GM19043 (cell line): ENCODE measurements around the gene FHOD1.

Experiments used
- ATAC-seq: cut with Tn5 transposase; IDR thresholded peaks from one replicate; pipeline ENCODE4 v1.9.1; 2021; ENCODE audit warnings: low read depth; ENCODE audit not compliant: unreplicated experiment

The FHOD1 gene

DNA sequence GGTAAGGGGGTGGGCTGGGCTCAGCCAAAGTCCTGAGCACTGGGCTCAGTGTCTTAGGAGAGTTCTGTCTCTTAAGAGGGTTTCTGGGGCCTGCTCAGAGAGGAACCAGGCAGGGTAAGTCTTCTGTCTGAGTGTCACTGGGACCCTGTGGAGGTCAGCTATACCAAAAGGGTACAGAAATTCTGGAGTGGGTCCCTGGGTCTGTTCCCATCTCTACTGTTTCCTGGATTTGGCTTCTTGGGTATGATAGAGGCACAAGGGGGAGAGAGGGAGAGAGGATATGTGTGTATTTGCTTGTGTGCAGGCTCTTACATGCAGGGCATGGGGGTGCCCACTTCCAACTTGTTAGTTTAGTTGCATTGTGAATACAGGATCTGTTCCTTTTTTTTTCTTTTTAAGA, 53.7 kb downstream of the FHOD1 start:
- ATAC-seq: no peak

DNA sequence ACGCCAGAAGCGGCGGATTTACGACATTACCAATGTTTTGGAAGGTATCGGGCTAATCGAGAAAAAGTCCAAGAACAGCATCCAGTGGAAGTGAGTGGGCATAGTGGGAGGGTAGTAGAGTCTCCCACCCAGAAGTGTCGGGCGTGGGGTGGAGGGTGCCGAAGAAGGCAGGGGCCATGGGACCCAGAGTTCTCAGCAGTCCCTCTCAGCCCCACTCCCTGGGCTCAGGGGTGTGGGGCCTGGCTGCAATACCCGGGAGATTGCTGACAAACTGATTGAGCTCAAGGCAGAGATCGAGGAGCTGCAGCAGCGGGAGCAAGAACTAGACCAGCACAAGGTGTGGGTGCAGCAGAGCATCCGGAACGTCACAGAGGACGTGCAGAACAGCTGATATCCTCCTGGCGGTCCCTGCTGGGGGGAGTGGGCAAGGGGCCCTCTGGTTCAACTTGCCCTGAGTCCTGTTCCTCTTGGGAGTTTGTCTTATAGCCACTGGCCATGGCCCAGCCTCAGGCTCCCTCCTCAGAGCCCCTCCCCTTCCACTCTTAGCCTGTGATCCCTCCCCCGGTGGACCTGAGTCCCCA, 54.4 kb downstream of the FHOD1 start:
- no peak for ATAC-seq

DNA sequence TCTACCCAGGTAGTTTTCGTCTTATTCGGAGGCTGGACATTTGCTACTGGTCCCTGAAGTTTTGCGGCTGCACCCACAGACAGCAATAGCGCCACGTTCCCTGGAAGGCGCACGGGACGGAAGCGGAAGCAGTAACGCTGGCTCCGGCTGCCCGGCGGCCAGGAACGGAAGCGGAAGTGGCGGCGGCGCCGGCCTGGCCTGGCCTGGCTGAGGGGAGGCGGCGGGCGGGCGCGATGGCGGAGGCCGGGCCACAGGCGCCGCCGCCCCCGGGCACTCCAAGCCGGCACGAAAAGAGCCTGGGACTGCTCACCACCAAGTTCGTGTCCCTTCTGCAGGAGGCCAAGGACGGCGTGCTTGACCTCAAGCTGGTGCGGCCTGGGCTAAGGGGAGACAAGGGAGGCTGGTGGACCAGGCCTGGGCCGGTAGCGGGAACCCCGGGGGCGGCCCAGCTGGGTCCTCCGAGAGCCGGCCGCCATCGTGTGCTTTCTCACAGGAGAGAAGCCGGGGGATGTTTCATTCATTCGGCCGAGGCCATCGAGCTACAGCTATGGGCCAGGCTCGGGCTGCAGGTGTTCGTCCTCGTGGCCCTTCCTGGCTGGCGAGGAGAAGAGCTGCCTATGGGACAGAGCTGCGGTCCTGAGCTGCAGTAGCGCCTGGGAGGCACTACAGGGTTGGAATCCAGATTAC, 55.1 kb downstream of the FHOD1 start, which contains the start of gene E2F4:
Gene E2F4 (plus strand): TSS at position 161 of the 687 bp plus-strand sequence. CDS start 73 bp downstream, at position 234.
- peak; percentile 93 for ATAC-seq

GRCh38 chr16:67191411-67191994, 55.8 kb downstream of the FHOD1 start:
- ATAC-seq: no peak

GRCh38 chr16:67190448-67191399, 56.6 kb downstream of the FHOD1 start:
- ATAC-seq: no peak

DNA sequence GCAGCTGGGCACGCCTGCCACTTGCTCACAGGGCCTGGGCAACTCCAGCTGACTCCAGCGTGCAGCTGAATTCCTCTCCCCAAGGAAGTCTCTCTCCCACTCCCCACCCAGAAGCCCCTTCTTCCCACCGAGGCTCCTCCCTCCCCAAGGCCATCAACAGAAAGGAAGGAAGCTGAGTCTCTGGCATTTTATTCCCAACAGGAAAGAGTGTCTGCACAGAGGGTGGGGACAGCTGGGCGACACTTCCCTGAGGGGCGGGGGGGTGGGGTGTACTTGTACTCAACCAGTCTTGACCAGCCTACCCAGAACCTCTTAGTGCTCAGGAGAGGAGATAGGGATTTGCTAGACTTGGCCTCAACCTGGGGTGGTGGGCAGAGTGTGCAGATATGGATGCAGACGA, 57.2 kb downstream of the FHOD1 start, which contains the start of gene EXOC3L1:
Gene EXOC3L1 (minus strand): TSS at position 96 of the 400 bp plus-strand sequence. CDS start 460 bp downstream, outside the sequence.
- no peak for ATAC-seq

DNA sequence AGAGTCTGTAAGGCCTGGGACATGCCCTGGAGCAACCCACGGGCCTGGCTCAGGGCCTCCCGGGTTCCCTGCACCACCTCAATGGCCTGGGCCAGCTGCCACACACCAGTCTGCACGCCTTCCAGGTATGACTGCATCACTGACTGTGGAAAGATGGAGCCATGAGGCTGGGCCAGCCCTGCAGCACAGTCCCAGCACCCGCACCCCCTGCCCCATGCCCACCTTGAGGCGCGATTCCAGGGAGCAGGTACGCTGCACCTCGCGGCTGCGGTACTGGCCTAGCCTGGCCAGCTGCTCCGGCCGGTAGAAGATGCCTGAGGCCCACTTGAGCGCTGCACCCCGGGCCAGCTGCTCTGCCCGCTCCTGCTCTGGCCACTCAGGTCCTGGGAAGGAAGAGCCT, 58.5 kb downstream of the FHOD1 start:
- ATAC-seq: no peak

- ATAC-seq: no peak
These were observed 59.0 kb downstream of the FHOD1 start for GRCh38 chr16:67188323-67188722.

DNA sequence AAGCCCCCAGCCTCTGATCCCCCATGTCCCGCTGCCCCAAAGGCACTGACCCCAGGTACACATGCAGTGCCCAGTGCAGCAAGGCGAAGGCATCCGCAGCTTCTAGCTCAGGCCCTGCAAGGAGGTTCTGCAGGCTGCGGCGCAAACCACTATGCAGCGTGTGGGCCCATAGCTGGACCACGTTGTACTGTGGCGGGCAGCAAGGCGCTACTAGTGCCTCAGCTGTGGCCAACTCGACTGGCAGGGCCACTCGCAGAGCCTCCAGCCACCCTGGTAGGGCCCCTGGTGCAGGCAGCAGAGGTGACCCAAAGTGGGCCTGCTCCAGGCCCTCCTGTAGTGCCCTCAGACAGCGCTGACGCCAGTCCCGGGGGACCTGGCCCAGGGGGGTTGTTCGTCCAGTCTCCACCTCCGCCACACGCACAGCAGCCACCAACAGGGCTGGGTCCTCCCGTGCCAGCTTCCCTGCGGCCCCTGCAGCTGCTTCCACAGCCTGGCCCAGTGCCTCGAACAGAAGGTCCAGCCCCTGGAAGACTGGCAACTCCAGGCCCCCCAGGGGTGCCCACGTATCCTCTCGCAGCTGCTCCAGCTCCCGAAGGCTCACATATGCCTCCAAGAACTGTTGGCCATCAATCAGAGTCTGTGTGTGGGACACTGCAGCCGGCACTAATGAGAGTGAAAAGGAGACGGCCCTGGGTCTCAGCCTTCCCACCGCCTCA, 59.9 kb downstream of the FHOD1 start:
- ATAC-seq: no peak

GRCh38 chr16:67186550-67186950, 60.7 kb downstream of the FHOD1 start:
- ATAC-seq: no peak

DNA sequence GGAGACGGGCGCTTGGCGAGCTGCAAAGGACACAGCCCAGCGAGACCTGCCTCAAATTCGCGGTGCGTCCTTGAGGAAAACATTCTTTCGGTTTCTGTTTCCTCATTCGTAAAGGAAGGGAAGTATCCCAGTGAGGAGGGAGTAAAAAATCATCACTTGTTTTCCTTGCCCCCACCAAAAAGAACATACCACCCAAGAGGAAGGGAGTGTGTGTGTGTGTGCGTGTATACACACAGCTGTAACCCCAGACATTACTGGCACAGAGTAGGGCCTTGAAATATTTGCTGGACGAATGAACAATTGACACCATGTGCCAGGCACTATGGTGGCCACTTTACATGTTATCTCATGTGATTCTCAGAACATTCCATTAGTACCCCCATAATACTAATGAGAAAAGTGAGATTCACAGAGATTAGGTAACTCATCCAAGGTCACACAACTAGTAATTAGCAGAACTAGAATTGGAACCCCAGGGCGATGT, 61.6 kb downstream of the FHOD1 start:
- ATAC-seq: no peak

DNA sequence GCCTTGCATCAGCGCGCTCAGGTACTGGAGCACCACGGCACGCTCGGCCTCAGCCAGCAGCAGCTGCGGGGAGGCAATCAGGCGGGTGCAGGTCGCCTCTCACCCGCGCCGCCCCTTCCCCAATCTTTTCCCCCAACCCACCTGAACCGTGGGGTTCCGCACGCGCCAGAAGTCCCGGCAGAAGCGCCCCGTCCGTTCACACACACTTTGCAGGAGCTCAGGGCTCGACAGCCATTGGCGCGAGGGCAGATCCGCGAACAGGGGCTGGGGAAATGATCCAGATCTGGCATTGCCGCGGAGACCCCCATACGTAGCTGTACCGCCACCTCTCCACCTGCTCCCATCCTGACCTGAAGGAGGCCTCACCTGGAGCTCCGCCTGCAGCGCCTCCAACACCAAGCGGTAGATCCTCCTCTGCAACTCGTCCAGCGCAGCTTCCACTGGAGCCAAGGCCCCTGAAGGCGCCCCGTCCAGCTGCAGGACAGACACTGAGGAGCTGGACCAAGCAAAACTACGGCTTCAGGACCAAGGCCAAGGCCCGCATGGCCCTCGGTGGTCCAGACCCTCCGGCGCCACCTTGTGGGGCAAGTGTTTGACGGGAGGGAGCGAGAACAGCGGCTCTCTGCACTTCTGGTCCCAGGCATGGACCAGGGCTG, 62.2 kb downstream of the FHOD1 start:
- no peak for ATAC-seq

DNA sequence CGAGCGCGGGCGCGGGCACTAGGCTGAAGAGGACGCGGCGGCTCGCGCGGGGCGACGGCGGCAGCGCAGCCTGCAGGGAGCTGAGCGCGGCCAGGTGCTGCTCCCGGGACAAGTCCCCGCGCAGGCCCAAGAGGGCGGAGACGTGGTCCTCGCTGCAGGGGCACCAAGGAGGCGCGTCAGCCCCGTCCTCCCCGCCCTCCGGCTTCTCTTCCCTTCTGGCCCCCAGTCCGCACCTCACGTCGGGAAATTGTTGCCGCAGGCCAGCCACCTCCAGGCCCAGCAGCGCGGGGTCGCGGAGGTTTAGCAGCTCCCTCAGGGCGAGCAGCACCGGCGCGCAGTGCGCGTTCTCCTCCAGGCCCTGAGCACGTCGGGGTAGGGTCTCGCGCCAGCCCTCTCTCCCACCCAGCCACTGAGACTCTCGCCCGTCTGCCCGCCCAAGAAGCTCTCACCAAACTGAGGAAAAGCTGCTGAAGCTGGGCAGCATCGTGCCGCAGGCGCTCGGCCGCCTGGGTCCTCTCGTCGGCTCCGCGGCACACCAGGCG, 62.8 kb downstream of the FHOD1 start:
- ATAC-seq: no peak

DNA sequence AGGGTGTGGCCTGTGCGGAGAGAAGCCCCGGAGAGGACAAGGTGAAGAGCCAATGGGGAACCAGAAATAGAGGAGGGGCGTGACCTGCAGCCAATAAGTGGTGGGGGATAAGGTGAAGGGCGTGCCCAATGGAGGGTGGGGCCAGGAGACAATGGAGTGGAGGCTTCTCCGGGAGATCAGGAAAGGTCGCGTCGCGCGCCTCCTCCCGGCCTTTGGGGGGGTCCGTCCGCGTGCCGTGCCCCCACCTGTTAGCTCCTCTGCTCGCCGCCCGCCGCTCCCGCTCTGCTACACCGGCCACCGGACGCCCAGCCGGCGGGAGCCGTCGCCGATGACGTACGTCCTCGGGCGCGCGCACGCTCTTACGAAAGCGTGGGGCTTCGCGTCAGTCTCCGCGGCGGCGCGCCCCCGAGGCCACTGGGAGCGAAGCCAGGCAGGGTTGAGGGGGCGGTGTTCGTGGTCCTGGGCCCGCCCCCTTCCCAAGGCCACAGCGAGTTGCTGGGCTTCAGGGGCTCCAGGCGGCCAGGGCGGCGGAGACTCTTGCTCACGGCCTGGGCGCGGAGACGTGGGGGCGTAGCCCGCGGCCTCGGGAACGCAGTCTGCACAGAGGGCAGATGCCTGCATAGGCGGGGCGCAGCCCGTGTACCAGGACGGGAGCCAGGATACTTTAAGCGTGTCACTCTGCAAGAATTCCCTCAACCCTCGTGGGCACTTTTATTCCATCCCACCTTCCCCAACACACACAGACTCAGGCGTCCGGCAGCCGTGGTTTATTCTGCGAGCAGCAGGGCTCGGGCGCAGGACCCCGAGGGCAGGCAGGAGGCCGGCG, 63.4 kb downstream of the FHOD1 start, which contains the start of gene MATCAP1:
Gene MATCAP1 (minus strand): TSS at position 337 of the 826 bp plus-strand sequence. CDS start 3,353 bp downstream, outside the sequence.
- peak; percentile 93 for ATAC-seq

GRCh38 chr16:67183284-67183626, 64.0 kb downstream of the FHOD1 start:
- ATAC-seq: no peak

DNA sequence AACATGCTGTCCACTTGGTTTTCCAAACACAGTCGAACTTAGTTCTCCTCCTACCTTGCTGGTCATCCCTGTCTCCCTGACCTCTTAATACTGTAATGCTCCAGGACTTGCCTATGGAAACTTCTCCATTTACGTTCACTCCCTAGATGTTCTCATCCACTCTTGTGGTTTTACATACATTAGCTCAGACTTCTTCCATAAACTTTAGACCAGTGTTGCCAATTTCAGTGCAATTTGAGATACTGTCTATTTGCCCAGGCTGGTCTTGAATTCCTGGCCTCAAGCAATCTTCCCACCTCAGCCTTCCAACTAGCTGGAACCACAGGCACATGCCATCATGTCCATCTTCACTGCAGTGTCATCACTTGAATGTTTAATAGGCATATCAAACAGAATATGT, 65.0 kb downstream of the FHOD1 start:
- no peak for ATAC-seq

- ATAC-seq: no peak
These were observed 65.9 kb downstream of the FHOD1 start for GRCh38 chr16:67181346-67181745.

DNA sequence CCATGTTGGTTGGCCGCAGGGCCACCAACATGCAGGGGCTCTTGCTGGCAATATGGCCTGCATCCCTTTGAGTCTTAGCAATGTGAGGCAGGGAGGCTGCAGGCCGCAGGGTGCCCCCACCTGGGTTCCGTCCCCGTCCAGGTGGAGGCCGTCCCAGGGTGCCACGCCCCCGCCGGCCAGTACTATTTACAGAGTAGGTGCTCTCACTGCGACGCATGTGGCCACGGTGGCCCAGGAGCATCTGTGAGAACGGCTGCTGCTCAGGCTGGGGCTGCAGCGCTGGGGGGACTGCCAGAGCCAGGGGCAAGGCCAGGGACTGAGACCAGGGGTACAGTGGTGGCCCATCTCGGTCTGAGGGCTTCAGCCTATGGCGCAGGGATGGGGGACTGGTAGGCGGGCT, 67.1 kb downstream of the FHOD1 start:
- ATAC-seq: no peak
